Retinal pigment epithelial cell (primary cell): Measurements from ENCODE around the gene FNDC4.
A peak's percentile ranks its signal among the peaks of the same experiment; 100 is the strongest.

Experiments
- DNase-seq: peaks from one replicate; pipeline ENCODE4 v3.0.0-alpha.2; 2010; ENCODE audit warnings: low read depth
- H3K4me3 ChIP-seq: 2 replicates; pipeline ENCODE4 v1.5.1; 2011; ENCODE audit warnings: mild to moderate bottlenecking, low read length, control low read depth, moderate library complexity
- CTCF ChIP-seq: conservative IDR thresholded peaks from 2 replicates; pipeline ENCODE4 v1.5.1; 2011; ENCODE audit warnings: low read depth, low read length, control low read depth, inconsistent platforms

The FNDC4 gene

DNA sequence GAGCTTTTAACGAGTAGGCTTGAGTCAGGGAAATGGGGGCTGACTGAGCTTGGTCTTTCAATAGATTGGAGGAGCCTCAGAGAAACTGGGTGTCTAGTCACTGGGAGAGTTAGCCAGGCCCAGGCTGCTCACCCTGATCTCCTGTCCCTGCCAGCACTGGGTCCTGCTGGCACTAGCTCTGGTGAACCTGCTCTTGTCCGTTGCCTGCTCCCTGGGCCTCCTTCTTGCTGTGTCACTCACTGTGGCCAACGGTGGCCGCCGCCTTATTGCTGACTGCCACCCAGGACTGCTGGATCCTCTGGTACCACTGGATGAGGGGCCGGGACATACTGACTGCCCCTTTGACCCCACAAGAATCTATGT lies 52.1 kb downstream of the FNDC4 start:
- no peak for TF ChIP-seq CTCF
- no peak for DNase-seq
- no peak overlapping the region for H3K4me3 ChIP-seq

GRCh38 chr2:27441958-27442919 lies 52.8 kb downstream of the FNDC4 start, which contains the start of gene KRTCAP3:
KRTCAP3 (plus strand) TSS chr2:27442381; CDS start chr2:27442413, 32 bp downstream.
- H3K4me3 ChIP-seq, result peak within 1 kb of the TSS; percentile 27
- TF ChIP-seq CTCF, result peak; percentile 40
- DNase-seq, result no peak
